Suprapubic skin (tissue), 4 donors: Measurements from ENCODE around the gene CHRNE.
"Not testable (repeated sequence)": the region's sequence is repeated elsewhere in the genome, so short reads cannot be mapped to it uniquely, and the experiment has no call there.

Source experiments
- CTCF ChIP-seq, 2 donors: fragments of 200-600 bp in 1 of 2; fragments of 450-650 bp in 1 of 2; sonication (generic) in 1 of 2; IDR thresholded peaks; one replicate each; pipeline ENCODE4 v1.5.1; 2016 to 2019; ENCODE audit warnings: antibody characterized with exemption in 2 of 2, mild to moderate bottlenecking in 1 of 2, moderate library complexity in 1 of 2
- EP300 ChIP-seq: sonication (generic); formaldehyde crosslinking; IDR thresholded peaks from one replicate; pipeline ENCODE4 v1.6.1; 2017; ENCODE audit warnings: antibody characterized with exemption
- POLR2AphosphoS5 ChIP-seq, 3 donors: sonication (generic); formaldehyde crosslinking; IDR thresholded peaks; one replicate each; pipeline ENCODE4 v1.6.1; 2017; ENCODE audit warnings: antibody characterized with exemption in 3 of 3

GRCh38 chr17:4926577-4927335 lies 23.9 kb upstream of the CHRNE start:
- not testable (repeated sequence) for TF ChIP-seq CTCF (IDR thresholded peaks at IDR 0.05); EP300; POLR2AphosphoS5 (IDR thresholded peaks at IDR 0.05)
